AG20443 (cell line): Measurements from ENCODE around the gene STAT3.
A peak's percentile ranks its signal among the peaks of the same experiment; 100 is the strongest.
"Not testable (repeated sequence)": the region's sequence is repeated elsewhere in the genome, so short reads cannot be mapped to it uniquely, and the experiment has no call there.

Experiments
- DNase-seq: peaks from one replicate; pipeline ENCODE4 v3.0.0; 2012; ENCODE audit warnings: low spot score, mixed read lengths

Gene STAT3

DNA sequence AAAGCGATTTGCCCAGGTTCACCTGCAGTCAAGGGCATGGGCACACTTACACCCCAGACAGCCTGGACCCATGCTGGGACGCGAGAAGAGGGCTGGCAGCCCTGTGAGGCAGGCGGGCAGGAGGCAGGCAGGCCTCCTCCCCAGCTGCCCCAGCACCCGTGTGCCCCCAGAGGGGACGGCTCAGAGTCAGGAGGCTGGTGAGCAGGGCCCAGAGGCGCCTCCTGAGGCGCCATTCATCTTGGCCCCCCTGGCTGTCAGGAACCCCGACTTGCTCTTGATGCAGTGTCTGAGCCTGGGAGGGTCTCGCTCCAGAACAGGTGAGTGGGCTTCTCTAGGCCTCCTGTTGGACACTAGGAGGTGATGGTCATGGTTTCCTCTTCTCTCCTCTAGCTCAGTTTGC is 88.9 kb downstream of the STAT3 start:
- not testable (repeated sequence) for DNase-seq

DNA sequence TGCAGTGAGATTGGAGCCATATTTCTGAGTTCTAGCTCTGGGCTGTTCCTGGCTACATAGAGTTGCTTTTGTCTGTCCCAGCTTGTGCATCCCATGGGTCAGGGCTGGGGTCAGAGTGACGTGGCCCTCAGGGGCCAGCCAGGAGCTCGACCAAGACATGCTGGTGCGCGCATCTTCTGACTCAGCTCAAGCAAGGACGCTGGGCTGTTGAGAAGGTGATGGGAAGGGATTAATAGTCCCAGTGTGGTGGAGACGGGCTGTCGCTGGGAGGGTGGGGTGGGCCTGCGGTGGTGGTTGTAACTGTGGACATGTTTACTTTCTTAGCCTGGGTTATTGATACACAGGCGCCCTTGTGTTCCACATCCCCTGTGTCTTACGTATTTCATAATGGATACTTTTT is 90.5 kb downstream of the STAT3 start:
- not testable (repeated sequence) for DNase-seq

DNA sequence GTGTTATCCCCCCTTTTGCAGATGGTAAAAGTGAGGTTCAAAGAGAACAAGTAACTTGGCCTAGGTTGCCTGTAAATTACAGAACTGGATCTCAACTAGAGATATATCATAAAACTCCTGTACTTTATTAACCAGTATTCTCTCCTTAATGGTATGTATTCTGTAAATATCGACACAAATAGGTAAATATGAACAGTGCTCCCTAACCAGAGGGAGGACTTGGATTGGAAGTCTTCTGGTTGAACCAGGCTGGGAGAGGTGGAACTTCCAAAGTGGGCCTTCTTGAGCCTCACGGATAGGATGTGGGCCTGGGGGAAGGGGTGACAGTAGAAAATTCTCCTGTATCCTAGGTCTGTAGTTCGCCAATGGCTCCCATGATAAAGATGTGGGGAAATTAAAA is 92.2 kb downstream of the STAT3 start:
- no peak for DNase-seq

DNA sequence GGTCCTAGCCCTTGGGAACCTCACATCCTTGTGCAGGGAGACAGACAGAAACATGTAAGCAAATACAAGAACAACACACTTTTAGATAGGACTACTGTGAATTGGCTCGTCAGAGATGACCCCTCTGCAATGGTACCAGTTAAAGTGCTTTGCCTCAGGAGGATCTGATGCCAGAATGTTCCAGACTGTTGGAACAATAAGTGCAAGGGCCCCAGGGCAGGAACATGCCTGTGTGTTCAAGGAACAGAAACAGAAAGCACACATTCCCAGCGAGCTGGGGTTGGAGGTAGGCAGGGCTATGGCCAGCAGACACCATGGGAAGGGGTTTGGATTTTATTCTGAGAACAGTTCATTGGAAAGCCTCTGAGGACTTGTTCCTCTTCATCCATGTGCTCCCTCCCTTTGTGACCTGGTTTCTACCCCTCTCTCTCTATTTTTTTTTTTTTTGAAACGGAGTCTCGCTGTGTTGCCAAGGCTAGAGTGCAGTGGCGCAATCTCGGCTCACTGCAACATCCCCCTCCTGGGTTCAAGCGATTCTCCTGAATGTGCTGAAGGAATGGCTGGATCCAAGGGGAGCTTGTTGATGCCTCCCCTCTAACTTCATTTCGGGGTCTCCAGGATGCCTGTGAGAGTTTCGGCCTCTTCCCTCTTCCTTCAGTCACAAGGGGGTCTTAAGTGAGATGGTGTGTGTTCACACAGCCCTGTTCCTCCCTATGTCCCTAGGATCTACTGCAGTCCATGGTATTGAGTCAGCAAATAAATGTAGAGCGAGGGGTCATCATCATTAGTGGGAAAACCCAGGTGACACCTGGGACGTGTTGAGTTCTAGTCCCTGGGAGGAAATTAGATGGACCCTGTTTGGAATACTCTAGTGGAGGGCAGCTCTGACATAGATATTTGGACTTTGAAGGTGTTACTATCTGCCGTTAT is 93.5 kb downstream of the STAT3 start:
- DNase-seq: no peak

DNA sequence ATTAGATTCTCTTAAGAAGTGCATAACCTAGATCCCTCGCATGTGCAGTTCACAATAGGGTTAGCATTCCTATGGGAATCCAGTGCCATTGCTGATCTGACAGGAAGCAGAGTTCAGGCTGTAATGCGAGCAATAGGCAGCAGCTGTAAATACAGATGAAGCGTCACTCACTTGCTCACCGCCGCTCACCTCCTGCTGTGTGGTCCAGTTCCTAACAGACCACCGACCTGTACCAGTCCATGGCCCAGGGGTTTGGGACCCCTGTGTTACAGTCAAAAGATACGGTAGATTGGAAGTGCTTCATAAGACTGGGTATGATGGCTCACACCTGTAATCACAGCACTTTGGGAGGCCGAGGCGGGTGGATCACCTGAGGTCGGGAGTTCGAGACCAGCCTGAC is 97.1 kb downstream of the STAT3 start:
- no peak for DNase-seq

DNA sequence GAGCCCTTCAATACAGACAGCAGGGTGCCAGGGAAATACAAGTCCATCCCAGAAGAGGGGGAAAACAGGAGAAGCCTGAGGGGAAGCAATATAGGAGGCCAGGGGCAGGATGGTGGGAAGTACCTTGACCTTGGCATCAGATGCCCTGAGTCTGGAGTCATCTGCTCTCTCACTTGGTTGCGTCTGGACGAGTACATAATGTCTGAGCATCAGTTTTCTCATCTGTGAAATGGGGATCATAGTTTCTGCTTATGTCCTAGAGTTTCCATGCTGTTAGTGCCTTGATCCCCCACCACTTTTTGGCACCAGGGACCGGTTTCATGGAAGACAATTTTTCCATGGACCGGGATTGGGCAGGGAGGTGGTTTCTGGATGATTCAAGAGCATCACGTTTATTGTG is 97.7 kb downstream of the STAT3 start:
- DNase-seq: no peak

DNA sequence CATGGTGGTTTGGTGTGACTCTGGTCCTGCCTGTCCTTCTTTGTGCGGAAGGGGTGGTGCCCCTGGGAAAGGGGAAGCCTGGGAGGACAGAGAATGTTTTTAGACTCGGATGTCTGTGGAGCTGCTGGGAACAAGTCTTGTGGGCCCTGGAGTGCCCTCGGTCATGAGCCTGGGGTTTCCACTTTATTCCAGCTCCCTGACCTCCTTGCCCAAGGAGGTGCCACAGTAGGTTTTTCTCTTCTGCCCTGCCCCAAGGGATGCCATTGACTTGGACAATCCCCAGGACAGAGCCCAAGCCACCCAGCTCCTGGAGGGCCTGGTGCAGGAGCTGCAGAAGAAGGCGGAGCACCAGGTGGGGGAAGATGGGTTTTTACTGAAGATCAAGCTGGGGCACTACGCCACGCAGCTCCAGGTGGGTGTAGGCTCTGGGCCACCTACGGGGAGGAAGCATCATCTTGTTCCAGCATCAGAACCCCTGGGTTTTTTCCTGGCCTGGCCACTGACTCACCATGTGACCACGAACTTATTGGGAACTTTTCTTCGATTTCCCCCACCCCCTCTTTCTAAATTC is 98.5 kb downstream of the STAT3 start:
- no peak for DNase-seq

DNA sequence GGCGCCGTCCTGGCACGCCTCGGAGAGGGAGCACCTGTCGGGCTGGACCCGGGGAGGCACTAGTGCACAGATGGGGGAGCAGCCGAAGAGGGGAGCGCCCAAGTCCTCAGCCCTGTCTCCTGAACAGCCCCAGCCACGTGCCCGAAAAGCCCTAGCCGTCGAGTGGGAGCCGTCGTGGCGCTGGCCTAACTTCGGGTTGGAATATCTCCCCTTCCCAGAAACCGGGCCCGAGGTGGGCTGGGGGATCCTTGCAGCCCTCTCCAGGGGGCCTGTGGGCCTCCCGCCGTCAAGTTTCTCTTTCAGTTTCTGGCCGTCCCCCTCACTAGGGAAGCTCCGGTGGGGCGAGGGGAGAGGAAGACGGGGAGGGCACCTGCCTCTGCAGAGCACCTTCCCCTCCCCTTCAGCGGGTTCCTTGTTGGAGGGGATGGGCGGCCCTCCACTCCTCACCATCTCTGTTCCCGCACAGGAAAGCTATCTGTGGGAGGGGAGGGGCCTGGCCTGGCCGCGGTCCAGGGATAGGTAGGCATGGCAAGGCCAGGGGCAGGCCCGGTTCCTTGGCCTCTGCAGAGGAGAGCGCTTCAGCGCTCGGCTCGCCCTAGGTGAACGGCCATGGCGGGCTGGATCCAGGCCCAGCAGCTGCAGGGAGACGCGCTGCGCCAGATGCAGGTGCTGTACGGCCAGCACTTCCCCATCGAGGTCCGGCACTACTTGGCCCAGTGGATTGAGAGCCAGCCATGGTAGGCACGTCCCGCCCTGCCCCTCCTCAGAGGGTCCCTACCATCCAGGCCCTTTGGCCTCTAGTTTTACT is 99.2 kb downstream of the STAT3 start:
- no peak for DNase-seq

DNA sequence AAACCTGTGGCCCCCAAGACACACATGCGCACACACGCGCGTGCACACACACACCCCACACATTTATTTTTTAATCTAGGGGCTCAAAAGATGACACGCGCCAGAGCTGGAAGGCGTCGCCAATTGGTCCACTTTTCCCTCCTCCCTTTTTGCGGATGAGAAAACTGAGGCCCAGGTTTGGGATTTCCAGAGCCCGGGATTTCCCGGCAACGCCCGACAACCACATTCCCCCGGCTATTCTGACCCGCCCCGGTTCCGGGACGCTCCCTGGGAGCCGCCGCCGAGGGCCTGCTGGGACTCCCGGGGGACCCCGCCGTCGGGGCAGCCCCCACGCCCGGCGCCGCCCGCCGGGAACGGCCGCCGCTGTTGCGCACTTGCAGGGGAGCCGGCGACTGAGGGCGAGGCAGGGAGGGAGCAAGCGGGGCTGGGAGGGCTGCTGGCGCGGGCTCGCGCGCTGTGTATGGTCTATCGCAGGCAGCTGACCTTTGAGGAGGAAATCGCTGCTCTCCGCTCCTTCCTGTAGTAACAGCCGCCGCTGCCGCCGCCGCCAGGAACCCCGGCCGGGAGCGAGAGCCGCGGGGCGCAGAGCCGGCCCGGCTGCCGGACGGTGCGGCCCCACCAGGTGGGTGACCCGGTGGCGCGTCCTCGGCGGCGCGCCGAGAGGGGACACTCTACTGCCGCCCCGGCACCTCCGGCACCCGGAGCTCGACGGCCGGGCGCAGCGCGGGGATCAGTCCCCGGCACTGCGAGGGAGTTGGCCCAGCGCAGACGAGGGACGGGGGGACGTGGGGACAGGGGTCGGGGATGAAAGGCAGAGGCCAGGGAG is 100.1 kb downstream of the STAT3 start, which contains the start of gene STAT5A:
TSS of gene STAT5A (plus strand) at position 522 of the 826 bp plus-strand sequence. CDS start 914 bp downstream, outside the sequence.
- DNase-seq: peak; percentile 93

DNA sequence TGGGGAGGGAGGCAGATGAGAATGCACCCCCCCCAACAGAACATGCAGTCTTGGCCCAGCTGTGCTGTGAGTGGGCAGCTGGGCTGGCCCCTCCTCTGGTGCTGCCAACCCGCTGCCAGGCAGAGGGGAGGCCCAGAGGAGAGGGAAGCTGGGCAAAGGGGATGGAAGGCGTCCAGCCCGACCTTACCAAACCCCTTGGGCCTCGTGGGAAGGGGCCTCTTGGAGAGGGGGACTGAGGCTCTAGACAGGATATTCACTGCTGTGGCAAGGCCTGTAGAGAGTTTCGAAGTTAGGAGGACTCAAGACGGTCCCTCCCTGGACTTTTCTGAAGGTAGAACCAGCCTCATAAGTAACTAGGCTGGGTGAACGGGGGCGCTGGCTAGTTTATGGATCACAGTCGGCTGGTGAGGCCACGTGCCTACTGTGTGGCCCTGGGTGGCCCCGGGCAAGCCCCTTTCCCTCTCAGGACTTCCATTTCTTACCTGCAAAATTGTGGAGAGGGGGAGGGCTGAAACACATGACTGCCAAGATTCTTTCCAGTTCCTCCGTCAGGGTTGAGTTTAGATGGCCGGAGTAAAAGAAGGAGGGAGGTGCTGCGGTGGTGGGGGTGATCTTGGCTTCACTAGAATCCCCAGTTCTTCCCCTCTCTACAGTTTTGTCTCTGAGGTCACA is 100.8 kb downstream of the STAT3 start:
- DNase-seq: peak; percentile 58

DNA sequence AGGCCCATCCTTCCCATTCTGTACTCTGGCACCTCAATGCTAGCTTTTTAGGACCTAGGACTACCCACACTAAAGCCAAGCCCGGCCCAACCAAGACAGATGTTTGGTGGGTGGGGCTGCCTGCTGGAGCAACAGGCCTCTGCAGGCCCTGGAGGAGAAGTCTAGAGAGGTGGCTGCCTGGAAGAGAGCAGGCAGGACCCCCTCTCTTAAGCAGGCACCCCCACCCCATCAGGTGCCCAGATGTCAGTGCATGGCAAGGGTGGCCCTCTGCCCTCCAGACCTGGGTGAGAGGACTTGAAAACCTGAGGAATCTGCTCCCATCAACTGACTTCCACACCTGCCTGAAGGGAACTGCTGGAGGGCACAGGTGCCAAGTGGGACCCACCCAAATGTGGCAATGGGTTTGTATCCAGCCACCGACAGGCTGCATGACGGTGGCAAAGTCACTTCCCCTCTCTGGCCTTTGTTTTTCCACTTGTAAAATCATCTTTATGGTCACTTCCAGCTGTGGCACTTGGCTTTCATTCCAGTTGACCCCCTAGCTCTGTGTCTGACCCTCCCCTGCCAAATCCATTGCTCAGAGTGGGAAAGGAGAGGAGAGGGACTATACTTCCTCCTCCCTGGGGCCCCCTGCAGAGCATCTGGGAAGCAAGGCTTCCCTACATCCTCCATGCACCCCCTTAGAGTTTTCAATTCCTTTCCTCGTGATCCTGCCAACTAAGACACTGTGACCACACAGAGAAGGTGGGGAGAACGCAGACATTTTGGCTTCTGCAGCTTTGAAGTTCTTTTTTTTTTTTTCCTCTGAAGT is 101.6 kb downstream of the STAT3 start:
- peak; percentile 46 for DNase-seq

DNA sequence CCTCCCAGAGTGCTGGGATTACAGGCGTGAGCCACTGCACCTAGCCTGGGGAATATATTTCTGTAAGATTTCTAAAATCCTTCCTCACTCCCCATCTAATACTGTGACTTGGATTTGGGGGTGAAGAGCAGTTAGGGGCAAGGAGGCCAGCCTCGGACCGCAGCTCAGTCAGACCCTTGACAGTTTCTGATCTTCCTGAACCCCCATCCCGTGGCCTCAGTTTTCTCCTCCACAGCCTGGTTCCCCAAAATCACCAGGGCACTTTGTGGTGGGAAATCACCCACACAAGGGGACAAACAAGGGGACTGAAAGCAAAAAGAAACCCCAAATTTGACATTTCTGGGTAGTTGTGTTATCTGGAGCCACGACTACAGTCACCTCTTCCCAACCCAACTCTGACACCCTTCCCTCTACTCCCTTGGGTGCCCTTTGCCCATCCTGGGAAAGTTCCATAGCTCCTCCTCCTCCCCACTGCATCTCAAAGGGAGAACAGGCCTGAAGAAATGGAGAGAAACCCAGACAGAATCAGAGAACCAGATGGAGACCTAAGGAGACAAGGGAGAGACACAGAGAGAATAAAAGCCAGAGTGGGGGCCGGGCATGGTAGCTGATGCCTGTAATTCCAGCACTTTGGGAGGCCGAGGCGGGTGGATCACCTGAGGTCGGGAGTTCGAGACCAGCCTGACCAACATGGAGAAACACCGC is 102.7 kb downstream of the STAT3 start:
- DNase-seq: no peak

DNA sequence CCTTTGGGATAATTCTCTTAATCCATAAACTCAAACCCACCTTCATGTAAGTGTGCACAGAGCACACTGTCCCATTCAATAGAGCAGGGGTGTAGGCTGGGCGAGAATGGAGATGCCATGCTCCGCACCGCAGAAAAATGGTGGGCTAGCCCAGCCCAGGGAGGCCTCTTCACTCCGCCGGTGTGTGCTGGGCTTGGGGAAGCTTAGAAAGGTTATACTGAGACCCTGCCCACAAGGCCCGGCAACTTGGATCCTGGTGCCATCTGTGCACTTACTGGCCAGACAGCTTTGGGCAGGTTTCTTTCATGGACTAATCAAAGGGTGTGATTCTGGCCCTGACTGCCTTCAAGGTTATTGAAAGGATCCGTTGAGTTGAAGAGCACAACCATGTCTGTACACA is 103.7 kb downstream of the STAT3 start:
- no peak for DNase-seq

DNA sequence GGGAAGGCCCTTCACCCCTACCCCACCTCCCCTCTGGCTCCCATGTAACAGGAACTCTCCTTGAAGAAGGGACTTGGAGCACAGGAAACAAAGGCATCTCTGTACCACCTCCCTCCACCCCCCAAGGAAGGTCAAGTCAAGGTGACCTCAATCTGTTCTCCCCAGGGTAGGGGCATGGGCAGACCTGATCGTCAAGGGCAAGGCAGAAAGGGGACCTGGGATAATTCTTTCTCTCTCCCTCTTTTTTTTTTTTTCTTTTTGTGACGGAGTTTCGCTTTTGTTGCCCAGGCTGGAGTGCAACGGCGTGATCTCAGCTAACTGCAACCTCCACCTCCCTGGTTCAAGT is 104.2 kb downstream of the STAT3 start:
- no peak for DNase-seq

DNA sequence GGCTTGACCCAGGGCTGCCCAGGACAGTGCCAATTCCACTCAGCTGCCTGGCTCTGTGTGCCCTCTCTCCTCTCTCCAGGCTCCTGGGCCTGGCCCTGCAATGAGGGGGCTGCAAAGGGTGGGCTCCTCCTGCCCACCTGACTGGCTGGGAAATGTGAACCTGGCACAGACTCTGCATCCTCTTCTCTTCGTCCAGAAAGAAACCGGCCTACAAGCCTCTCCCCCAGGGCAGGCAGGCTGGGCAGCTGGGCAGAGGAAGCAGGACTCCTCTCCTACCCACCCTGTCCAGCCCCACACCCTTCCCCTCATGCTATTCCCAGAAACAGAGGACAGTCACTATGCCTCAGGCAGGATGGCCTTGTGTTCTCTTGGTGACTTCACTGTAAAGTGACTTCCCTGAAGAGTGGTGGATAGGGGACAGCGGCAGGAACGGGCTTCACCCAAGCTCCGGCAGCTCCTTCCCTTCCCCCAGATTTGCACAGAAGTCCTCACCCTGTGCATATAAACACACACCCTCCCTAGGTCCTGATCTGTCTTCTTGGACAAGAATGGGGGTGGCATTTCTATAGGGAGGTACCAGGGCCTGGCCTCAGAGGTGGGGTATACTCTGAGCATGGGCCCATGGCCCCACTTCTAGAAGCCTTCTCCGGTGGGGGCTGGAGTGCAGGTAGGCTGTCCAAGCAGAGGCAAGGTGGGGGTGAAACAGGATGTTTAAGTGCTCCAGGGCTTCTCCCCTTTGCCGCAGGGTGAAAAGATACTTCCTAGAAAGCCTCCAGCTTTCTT is 104.8 kb downstream of the STAT3 start:
- DNase-seq: no peak

DNA sequence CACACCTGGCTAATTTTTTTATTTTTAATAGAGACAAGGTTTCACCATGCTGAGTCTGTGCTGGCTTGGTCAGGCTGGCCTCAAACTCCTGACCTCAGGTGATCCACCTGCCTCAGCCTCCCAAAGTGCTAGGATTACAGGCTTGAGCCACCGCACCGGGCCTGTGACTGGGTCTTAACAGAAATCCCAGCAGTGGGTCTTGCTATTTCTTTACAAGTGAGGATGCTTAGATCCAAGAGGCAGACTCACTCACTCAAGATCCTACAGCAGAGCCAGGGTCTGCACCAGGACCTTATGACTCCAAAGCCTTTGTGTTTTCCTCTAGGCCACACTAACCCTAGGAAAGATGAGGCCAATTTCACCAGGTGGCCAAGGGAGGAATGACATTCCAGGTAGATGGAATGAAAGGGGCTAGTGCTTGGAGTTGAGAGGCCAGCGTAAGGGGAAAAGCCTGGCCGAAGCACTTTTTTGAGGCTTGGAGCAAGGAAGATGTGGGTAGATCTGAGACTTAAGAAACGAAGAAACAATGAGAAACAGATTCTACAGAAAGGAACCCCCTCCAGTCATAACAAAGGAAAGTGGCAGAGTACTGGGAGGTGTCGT is 105.7 kb downstream of the STAT3 start:
- DNase-seq: no peak

DNA sequence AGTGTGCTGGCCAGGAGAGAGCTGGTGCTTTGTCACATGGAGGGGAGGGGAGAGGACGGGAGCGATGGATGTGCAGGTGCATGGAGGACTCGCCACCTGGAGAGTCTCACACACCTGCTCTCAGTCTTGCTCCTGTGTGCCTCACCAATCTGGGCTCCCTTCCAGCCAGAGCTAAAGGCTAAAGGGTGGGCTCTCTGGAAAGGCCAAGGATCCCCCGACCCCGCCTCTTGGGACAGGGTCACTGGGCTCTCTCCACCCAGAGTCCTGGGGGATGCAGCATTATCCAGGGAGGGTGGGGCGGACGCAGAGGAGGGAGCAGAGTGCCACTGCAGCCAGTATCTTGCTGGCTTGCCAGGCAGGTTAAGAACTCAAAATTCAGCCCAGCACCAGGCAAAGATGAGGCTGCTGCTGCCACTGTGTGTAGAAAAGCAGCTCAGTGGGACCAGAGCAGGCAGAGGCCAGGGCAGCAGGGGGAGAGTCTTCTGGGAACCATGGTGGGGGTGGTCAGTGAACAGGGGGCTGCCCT is 106.6 kb downstream of the STAT3 start:
- DNase-seq: no peak
